ENCODE measurements around the gene RFX8.

RFX8 gene

GRCh38 chr2:101511381-101511780, 36.5 kb upstream of the RFX8 start:
- H3K4me3 ChIP-seq (ENCODE audit: low read depth, low read length), result no peak overlapping the region
- H3K27ac ChIP-seq (ENCODE audit: extremely low read depth, low read depth, low read length), result no peak overlapping the region
- ChIA-PET CTCF (interaction anchor here (0.6 to 0.8 kb wide), 2 partner anchors 49 to 374 kb away, joined by 3 to 5 read pairs; no protein-coding TSS in a partner anchor), POLR2A (no interaction called here)
- H3K4me1 ChIP-seq (ENCODE audit: control insufficient read depth, insufficient read depth, low read length), result no peaks in the 10 kb centered on the region
- no peaks in the 10 kb centered on the region for H3K9me3 ChIP-seq (ENCODE audit: control insufficient read depth, insufficient read depth, low read depth, low read length)
- TF ChIP-seq ZNF600 (tag by site-specific recombination; IDR thresholded peaks at IDR 0.05) (no peak), ZNF366 (tag by site-specific recombination; conservative IDR thresholded peaks at IDR 0.05) (no peak), ZNF433 (tag by site-specific recombination; IDR thresholded peaks at IDR 0.05; ENCODE audit: low read depth) (no peak), ZNF26 (tag by site-specific recombination; IDR thresholded peaks at IDR 0.05) (no peak), ZSCAN5A (tag by site-specific recombination; IDR thresholded peaks at IDR 0.05) (no peak), ZNF155 (tag by site-specific recombination; IDR thresholded peaks at IDR 0.05) (no peak), GLIS1 (tag by site-specific recombination; IDR thresholded peaks at IDR 0.05) (no peak), ZNF37A (tag by site-specific recombination; IDR thresholded peaks at IDR 0.05) (no peak), ZNF529 (tag by site-specific recombination; IDR thresholded peaks at IDR 0.05; ENCODE audit: insufficient replicate concordance) (no peak)
- no peaks in the 10 kb centered on the region for H3K36me3 ChIP-seq (ENCODE audit: control insufficient read depth in 2 of 2, insufficient read depth in 1 of 2, low read length in 2 of 2)

GRCh38 chr2:101509499-101510284, 34.8 kb upstream of the RFX8 start:
- no peaks in the 10 kb centered on the region for H3K9me3 ChIP-seq (ENCODE audit: control insufficient read depth, insufficient read depth, low read depth, low read length)
- H3K4me1 ChIP-seq (ENCODE audit: control insufficient read depth, insufficient read depth, low read length), result no peaks in the 10 kb centered on the region
- no peak overlapping the region for H3K4me3 ChIP-seq (ENCODE audit: low read depth, low read length)
- ChIA-PET POLR2A (no interaction called here), CTCF (interaction anchor here (0.6 kb wide), 1 partner anchor 127 kb away, joined by 3 read pairs; no protein-coding TSS in a partner anchor)
- no peak overlapping the region for H3K27ac ChIP-seq (ENCODE audit: extremely low read depth, low read depth, low read length)
- H3K36me3 ChIP-seq (ENCODE audit: control insufficient read depth in 2 of 2, insufficient read depth in 1 of 2, low read length in 2 of 2), result no peaks in the 10 kb centered on the region
- TF ChIP-seq ZNF280D (tag by site-specific recombination; IDR thresholded peaks at IDR 0.05) (no peak), ZNF549 (tag by site-specific recombination; IDR thresholded peaks at IDR 0.05) (no peak), YY2 (tag by site-specific recombination; IDR thresholded peaks at IDR 0.05) (no peak), KLF8 (tag by site-specific recombination; IDR thresholded peaks at IDR 0.05) (no peak), ZNF433 (tag by site-specific recombination; IDR thresholded peaks at IDR 0.05; ENCODE audit: low read depth) (no peak), KLF1 (tag by site-specific recombination; IDR thresholded peaks at IDR 0.05) (no peak), ZNF148 (tag by site-specific recombination; IDR thresholded peaks at IDR 0.05; ENCODE audit: borderline replicate concordance) (no peak), ZNF37A (tag by site-specific recombination; IDR thresholded peaks at IDR 0.05) (no peak), ZBTB6 (tag by site-specific recombination; IDR thresholded peaks at IDR 0.05) (no peak), ZNF221 (tag by site-specific recombination; IDR thresholded peaks at IDR 0.05; ENCODE audit: borderline replicate concordance) (no peak), WT1 (tag by site-specific recombination; IDR thresholded peaks at IDR 0.05) (no peak), KLF16 (tag by site-specific recombination; IDR thresholded peaks at IDR 0.05) (no peak), CTCF (tag by site-specific recombination; IDR thresholded peaks at IDR 0.05) (no peak), ZNF837 (tag by site-specific recombination; IDR thresholded peaks at IDR 0.05) (no peak), ZNF555 (tag by site-specific recombination; conservative IDR thresholded peaks at IDR 0.05) (no peak), ZNF341 (tag by site-specific recombination; IDR thresholded peaks at IDR 0.05; ENCODE audit: low read depth) (no peak)

Data from HEK293 (cell line).